Activated naive CD4-positive, alpha-beta T cell treated with anti-CD3 and anti-CD28 coated beads, Interleukin-2, amount 10 ng/mL, durations not matched to agents 7 days and 5 days (primary cell): ENCODE data around the gene USP28.

Source experiments
- CTCF ChIA-PET: fragments of 350-600 bp; sonication (Branson Sonifier 250); formaldehyde crosslinking; loops from one replicate; lab custom pipeline; 2021; ENCODE audit warnings: antibody characterized with exemption; lab: Charles Lee
- DNase-seq: peaks from one replicate; pipeline ENCODE4 v3.0.0-alpha.2; 2020
- H3K27ac Mint-ChIP-seq: one replicate; pipeline ENCODE4 v1.8.0; 2021; ENCODE audit warnings: mild to moderate bottlenecking, moderate library complexity, mixed read lengths
- H3K27me3 Mint-ChIP-seq: one replicate; pipeline ENCODE4 v1.8.0; 2021; ENCODE audit warnings: mild to moderate bottlenecking, mixed read lengths
- H3K36me3 Mint-ChIP-seq: one replicate; pipeline ENCODE4 v1.8.0; 2021; ENCODE audit warnings: mixed read lengths
- H3K4me1 Mint-ChIP-seq: one replicate; pipeline ENCODE4 v1.8.0; 2021; ENCODE audit warnings: mixed read lengths
- H3K4me3 Mint-ChIP-seq: one replicate; pipeline ENCODE4 v1.8.0; 2021; ENCODE audit warnings: mild to moderate bottlenecking, moderate library complexity, mixed read lengths
- H3K9me3 Mint-ChIP-seq: one replicate; pipeline ENCODE4 v1.8.0; 2021; ENCODE audit warnings: mixed read lengths

Gene USP28

DNA sequence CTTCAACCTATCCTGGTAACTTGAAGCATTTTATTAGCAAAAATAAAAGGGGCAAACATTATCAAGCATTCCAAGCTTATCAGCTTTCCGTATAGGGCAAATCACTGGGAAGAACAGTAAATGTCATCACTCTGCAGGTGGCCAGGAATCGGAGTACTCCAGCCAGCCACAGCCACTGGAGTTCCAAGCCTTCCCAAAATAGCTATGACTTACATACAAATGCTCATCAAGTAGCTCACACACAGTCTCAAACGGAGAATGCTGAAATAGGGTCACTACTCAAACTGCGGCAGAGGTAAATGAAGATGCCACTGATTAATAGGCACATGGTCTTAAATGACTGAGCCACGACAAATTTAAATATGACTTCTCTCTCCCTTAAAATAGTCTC, 2.1 kb downstream of the USP28 start:
- CTCF ChIA-PET: no interaction called here
- H3K4me3 Mint-ChIP-seq: peak overlapping the region; percentile 92
- no peaks in the 10 kb centered on the region for H3K27me3 Mint-ChIP-seq
- peaks cover 5% of the 10 kb centered on the region for H3K9me3 Mint-ChIP-seq
- peaks cover 26% of the 10 kb centered on the region for H3K36me3 Mint-ChIP-seq
- peaks cover 57% of the 10 kb centered on the region for H3K4me1 Mint-ChIP-seq
- no peak overlapping the region for H3K27ac Mint-ChIP-seq
- DNase-seq: no peak

DNA sequence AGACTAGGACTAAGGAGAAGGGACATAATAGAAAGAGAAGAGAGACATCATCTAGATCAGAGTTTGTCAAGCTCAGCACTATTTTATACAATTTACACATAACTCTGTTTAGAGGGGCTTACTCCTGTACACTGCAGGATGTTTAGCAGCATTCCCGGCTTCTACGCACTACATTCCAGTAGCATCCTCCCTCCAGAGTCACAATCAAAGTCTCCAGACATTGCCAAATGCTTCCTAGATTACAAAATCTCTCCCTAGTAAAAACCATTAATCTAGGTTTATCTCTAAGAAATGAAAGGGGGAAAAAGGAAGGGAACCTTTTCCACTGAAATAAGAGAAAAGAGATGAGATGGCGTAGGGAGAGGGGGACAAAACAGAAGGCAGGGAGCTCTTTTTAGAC, 4.0 kb downstream of the USP28 start:
- no peak for DNase-seq
- Mint-ChIP-seq H3K4me1 (peaks cover 54% of the 10 kb centered on the region), H3K9me3 (no peaks in the 10 kb centered on the region), H3K27ac (peak overlapping the region; percentile 56), H3K4me3 (no peak overlapping the region), H3K27me3 (no peaks in the 10 kb centered on the region), H3K36me3 (peaks cover 32% of the 10 kb centered on the region)
- CTCF ChIA-PET: no interaction called here

DNA sequence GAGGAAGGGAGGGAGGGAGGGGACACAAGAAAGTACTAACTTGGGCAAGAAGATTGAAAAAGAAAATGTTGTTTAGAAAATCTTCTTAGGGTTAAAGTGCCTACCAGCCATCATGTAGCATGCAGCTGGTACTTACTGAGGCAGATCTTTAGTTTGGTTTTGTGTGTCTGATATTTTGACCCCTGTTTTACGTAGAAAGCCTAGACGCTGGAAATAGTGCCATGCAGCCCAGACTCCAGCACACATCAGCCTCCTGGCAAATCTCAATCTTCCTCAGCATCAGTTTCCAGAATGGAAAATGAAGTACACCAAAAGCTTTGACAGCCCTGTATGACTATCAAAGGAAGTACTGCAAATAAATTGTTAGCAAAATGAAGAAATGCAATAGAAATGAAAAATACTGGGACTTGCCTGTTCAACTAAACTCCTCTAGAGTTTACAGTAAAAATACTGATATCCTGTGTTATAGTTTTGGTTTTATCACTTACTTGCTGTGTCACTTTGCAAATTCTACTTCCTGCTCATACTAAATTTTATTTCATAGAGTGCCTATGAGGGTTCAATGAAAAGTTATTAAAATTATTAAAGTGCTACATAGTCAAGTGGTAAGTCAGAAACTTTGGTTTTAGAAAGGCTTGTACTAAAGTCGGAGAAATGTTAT, 7.4 kb downstream of the USP28 start:
- Mint-ChIP-seq H3K9me3 (no peaks in the 10 kb centered on the region), H3K36me3 (peaks cover 41% of the 10 kb centered on the region), H3K27ac (peak overlapping the region; percentile 30), H3K27me3 (no peaks in the 10 kb centered on the region), H3K4me1 (peaks cover 31% of the 10 kb centered on the region), H3K4me3 (no peak overlapping the region)
- CTCF ChIA-PET: interaction anchor here (1.1 kb wide), 1 partner anchor 62 kb away, joined by 3 read pairs; no protein-coding TSS in a partner anchor
- no peak for DNase-seq

DNA sequence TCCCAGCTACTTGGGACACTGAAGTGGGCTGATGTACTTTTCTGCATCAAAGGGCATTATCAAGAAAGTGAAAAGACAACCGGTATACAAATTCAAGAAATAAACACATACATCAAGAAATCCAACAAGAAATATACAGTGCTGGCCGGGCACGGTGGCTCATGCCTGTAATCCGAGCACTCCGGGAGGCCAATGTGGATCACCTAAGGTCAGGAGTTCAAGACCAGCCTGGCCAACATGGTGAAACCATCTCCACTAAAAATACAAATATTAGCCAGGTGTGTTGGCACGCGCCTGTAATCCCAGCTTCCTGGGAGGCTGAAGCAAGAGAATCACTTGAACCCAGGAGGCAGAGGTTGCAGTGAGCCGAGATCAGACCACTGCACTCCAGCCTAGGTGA, 9.5 kb downstream of the USP28 start:
- Mint-ChIP-seq H3K36me3 (peaks cover 39% of the 10 kb centered on the region), H3K9me3 (no peaks in the 10 kb centered on the region), H3K4me3 (no peak overlapping the region), H3K27ac (no peak overlapping the region), H3K4me1 (peaks cover 32% of the 10 kb centered on the region), H3K27me3 (no peaks in the 10 kb centered on the region)
- CTCF ChIA-PET: no interaction called here
- no peak for DNase-seq

DNA sequence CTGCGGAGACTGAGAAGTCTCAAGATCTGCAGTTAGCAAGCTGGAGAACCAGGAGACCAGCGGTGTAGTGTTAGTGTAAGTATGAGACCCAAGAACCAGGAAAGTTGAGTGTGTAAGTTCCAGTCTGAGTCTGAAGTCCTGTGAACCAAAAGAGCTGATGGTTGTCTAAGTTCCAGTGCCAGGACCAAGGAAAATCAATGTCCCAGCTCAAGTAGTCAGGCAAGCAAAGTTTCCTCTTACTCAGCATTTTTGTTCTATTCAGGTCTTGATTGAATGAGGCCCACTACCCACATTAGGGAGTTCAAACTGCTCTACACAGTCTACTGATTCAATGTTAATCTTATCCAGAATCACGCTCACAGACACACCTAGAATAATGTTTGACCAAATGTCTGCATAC, 11.0 kb downstream of the USP28 start:
- H3K4me3 Mint-ChIP-seq: no peak overlapping the region
- peaks cover 36% of the 10 kb centered on the region for H3K36me3 Mint-ChIP-seq
- no peak for DNase-seq
- no peaks in the 10 kb centered on the region for H3K9me3 Mint-ChIP-seq
- CTCF ChIA-PET: no interaction called here
- no peaks in the 10 kb centered on the region for H3K27me3 Mint-ChIP-seq
- H3K4me1 Mint-ChIP-seq: peaks cover 40% of the 10 kb centered on the region
- no peak overlapping the region for H3K27ac Mint-ChIP-seq

DNA sequence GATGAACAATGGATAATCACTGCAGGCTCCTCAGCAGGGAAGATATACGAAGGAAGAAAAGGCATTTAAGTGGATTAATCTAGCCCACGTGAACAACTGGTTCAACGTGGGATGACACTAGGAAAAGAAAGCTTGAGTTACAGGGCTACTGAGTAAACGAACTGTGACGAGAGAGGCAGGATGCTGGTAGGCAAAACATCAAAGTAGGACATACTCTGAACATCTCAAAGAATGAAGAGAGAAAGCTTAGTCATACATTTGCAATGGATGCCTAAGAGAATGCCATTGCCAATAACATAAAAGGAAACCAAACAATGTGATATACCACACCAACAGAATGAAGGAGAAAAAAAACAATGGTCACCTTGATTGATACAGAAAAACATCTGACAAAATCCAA, 12.9 kb downstream of the USP28 start:
- Mint-ChIP-seq H3K4me1 (peaks cover 31% of the 10 kb centered on the region), H3K27ac (peak overlapping the region; percentile 12), H3K27me3 (no peaks in the 10 kb centered on the region), H3K36me3 (peaks cover 31% of the 10 kb centered on the region), H3K9me3 (no peaks in the 10 kb centered on the region), H3K4me3 (no peak overlapping the region)
- DNase-seq: no peak
- CTCF ChIA-PET: interaction anchor here (0.6 to 0.9 kb wide), 2 partner anchors 13 to 1673 kb away, joined by 3 read pairs; partner anchors contain the start of gene USP28

DNA sequence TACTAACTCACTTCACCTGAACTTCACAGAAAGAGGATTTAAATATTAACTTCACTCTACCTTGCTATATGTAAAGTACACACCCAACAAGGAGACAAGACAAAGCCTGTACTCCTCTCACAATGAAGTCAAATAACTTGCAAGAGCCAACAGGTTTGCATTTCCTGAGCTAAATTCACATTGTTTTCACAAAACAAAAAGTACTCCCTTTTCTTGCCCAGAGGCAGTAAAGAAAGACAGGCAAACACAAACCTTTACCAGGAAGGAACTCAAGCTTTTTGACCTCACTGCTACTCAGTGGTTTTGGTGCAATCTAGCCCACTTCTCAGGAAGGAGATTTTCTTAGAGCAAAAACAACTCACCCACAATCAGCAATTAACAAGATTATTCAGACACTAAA, 15.7 kb downstream of the USP28 start:
- no peaks in the 10 kb centered on the region for H3K27me3 Mint-ChIP-seq
- no peaks in the 10 kb centered on the region for H3K9me3 Mint-ChIP-seq
- peak overlapping the region; percentile 27 for H3K4me3 Mint-ChIP-seq
- no peak for DNase-seq
- CTCF ChIA-PET: interaction anchor here (1.0 kb wide), 1 partner anchor 28 kb away, joined by 4 read pairs; no protein-coding TSS in a partner anchor
- peaks cover 27% of the 10 kb centered on the region for H3K4me1 Mint-ChIP-seq
- H3K36me3 Mint-ChIP-seq: peaks cover 15% of the 10 kb centered on the region
- peak overlapping the region; percentile 89 for H3K27ac Mint-ChIP-seq

DNA sequence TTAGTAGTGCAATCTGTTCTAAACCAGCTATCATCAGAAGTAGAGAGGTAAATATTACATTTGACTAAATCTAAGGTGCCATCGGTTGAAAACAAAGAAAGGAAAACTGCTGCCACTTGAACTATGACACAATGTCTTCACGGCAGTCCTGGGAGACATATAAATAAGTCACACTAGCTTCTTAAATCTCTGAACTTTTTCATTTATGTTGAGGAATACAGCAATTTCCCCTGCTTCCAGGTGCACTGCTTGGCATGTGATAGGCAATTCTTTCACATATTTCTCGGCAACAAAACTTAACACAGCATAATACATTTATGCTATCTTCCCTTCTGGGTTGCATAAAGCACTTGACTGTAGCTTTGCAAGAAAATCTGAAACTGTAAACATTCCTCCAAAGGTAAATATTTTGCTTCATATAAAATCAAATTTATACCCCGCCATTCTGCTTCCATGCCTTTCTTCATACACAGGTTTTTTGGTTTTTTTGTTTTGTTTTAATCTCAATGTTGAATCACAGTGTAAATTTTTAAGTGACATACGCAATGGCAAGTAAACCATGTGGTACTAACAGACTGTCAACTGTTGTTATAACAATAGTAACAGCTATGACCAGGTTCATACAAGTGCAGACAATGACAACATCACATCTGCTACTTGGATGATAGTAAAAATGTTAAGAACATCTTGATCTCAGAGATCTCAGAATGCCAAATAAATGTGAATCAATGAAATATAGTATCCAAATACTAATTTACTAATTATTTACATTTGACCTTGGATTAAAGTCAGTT, 18.2 kb downstream of the USP28 start:
- no peak overlapping the region for H3K4me3 Mint-ChIP-seq
- H3K9me3 Mint-ChIP-seq: no peaks in the 10 kb centered on the region
- peaks cover 6% of the 10 kb centered on the region for H3K36me3 Mint-ChIP-seq
- CTCF ChIA-PET: no interaction called here
- H3K4me1 Mint-ChIP-seq: peaks cover 20% of the 10 kb centered on the region
- no peak for DNase-seq
- no peaks in the 10 kb centered on the region for H3K27me3 Mint-ChIP-seq
- peak overlapping the region; percentile 50 for H3K27ac Mint-ChIP-seq

DNA sequence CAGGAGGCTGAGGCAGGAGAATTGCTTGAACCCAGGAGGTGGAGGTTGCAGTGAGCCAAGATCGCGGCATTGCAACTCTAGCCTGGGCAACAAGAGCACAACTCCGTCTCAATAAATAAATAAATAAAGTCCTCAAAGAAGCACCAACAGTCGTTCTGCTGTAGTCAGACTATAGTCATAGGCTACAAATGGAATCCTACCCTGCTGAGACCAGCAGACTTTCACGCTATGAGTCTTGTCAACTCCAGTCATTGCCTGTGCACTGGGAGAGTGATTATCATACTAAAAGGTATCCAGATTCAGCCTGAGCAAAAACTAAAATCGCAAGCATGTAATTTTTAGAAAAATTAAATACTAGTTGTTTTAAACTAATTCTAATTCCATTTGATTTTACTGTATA, 19.6 kb downstream of the USP28 start:
- Mint-ChIP-seq H3K4me1 (peaks cover 13% of the 10 kb centered on the region), H3K27ac (no peak overlapping the region), H3K36me3 (peaks cover 15% of the 10 kb centered on the region), H3K4me3 (no peak overlapping the region), H3K27me3 (no peaks in the 10 kb centered on the region), H3K9me3 (no peaks in the 10 kb centered on the region)
- DNase-seq: no peak
- CTCF ChIA-PET: no interaction called here

DNA sequence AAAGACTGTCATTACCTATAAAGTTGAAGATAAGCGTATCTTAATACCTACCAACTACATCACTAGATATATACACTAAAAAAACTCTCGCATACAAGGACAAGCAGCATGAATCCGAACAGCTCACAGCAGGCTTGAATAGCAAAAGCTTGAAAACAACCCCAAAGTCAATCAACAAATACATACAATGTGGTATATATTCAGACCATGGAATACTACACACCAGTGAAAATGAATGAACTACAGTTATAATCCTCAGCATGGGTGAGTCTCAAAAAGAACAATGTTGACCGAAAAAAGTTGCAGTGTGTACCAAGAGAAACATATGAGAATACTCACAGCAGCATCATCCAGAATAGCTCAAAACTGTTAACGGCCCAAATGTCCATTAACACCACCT, 25.2 kb downstream of the USP28 start:
- H3K27ac Mint-ChIP-seq: no peak overlapping the region
- H3K27me3 Mint-ChIP-seq: no peaks in the 10 kb centered on the region
- DNase-seq: no peak
- H3K4me3 Mint-ChIP-seq: no peak overlapping the region
- no peaks in the 10 kb centered on the region for H3K4me1 Mint-ChIP-seq
- CTCF ChIA-PET: no interaction called here
- H3K36me3 Mint-ChIP-seq: peaks cover 39% of the 10 kb centered on the region
- H3K9me3 Mint-ChIP-seq: no peaks in the 10 kb centered on the region

DNA sequence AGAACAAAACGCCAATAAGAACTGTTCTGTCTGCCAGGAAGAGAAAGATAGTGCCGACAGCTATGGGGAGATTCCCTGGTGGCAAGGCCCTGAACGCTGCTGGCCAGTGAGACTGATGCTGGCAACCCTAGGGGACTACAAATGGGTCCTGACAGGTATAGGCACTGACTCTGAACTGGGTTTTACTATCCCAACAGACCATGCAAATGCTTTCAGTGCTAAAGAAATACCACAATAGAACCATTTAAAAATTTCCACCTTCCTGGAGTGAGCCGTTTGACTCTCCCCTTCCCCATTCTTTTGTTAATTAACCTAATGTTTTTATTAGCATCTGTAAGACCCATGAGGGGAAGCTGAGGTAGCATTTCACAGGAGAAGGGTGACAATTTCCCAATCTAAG, 25.7 kb downstream of the USP28 start:
- H3K27me3 Mint-ChIP-seq: no peaks in the 10 kb centered on the region
- no peak overlapping the region for H3K27ac Mint-ChIP-seq
- peaks cover 39% of the 10 kb centered on the region for H3K36me3 Mint-ChIP-seq
- no peak for DNase-seq
- CTCF ChIA-PET: no interaction called here
- H3K4me3 Mint-ChIP-seq: no peak overlapping the region
- H3K4me1 Mint-ChIP-seq: no peaks in the 10 kb centered on the region
- H3K9me3 Mint-ChIP-seq: no peaks in the 10 kb centered on the region

DNA sequence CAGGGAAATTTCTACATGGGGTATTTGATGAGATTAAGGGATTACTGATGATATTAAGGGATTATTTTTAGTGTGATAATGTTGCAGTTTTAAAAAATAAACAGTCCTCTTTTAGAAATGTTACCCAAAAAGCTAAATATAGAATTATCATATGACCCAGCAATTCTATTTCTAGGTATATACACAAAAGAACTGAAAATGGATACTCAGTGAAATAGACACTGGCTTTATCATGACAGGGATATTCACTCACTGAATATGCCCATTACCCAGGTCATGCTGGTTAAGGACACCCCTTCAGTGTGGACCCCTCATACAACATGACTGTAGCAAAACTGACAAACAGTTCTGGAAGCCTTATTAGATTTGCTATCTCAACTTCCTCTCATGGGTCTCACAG, 27.8 kb downstream of the USP28 start:
- Mint-ChIP-seq H3K9me3 (no peaks in the 10 kb centered on the region), H3K4me3 (no peak overlapping the region), H3K4me1 (no peaks in the 10 kb centered on the region), H3K27ac (no peak overlapping the region), H3K27me3 (no peaks in the 10 kb centered on the region), H3K36me3 (peaks cover 43% of the 10 kb centered on the region)
- CTCF ChIA-PET: no interaction called here
- no peak for DNase-seq

DNA sequence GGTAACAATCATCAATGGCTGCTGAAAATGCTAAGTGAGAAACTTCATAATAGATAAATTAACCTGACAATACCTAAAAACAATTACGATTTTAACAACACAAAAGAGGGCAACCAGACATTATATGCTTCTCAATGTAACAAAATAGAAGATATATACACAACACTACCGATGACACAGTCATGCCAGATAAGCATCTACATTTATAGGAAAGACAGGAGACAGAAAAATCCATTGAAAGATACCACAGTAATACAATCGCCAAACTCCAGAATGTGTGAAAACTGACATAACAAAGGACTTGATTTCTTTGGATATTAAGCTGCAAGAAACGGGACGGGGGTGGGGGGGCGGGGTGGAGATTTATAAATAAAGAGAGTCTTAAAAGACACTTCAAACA, 28.3 kb downstream of the USP28 start:
- no peak for DNase-seq
- no peak overlapping the region for H3K4me3 Mint-ChIP-seq
- H3K36me3 Mint-ChIP-seq: peaks cover 43% of the 10 kb centered on the region
- H3K27me3 Mint-ChIP-seq: no peaks in the 10 kb centered on the region
- no peaks in the 10 kb centered on the region for H3K4me1 Mint-ChIP-seq
- no peaks in the 10 kb centered on the region for H3K9me3 Mint-ChIP-seq
- CTCF ChIA-PET: no interaction called here
- no peak overlapping the region for H3K27ac Mint-ChIP-seq

DNA sequence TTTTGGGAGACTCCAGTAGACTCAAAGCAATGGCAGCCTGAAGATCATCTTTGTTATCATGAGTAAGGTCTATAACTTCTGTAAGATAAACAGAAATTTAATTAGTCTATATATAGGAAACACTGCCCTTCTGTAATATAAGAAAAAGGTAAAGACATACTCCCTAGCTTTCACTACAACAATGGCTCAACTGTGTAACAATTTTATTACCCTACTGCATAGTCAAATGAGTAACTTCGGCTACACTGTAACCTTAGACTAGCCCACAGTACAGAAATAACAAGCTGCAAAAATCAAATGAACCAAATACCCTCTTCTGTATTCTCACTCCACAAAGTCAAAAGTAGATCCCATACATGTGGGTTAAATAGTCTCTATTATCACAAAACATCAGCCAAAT, 33.7 kb downstream of the USP28 start:
- no peak for DNase-seq
- Mint-ChIP-seq H3K27ac (peak overlapping the region; percentile 73), H3K4me1 (peaks cover 13% of the 10 kb centered on the region), H3K9me3 (no peaks in the 10 kb centered on the region), H3K36me3 (peaks cover 34% of the 10 kb centered on the region), H3K27me3 (no peaks in the 10 kb centered on the region), H3K4me3 (no peak overlapping the region)
- CTCF ChIA-PET: no interaction called here
